Endodermal cell (in vitro differentiated cells): ENCODE data around the gene YEATS2. TPM values are rescaled to one million over a fixed set of nuclear protein-coding genes. Genes with fewer than 3 reads are reported as not detected.

Experiments
- DNase-seq: peaks from one replicate; pipeline ENCODE4 v3.0.0-alpha.2; 2017
- H3K27ac ChIP-seq: 2 replicates; pipeline ENCODE4 v1.5.1; 2013; ENCODE audit warnings: mild to moderate bottlenecking, low read depth, low read length, moderate library complexity
- H3K27me3 ChIP-seq: 2 replicates; pipeline ENCODE4 v1.6.1; 2013; ENCODE audit warnings: mild to moderate bottlenecking, low read length, moderate library complexity; ENCODE audit not compliant: insufficient read depth, control insufficient read depth, poor library complexity, severe bottlenecking
- H3K36me3 ChIP-seq: 2 replicates; pipeline ENCODE4 v1.7.0; 2013; ENCODE audit warnings: mild to moderate bottlenecking, low read length, moderate library complexity; ENCODE audit not compliant: control insufficient read depth, insufficient read depth
- H3K4me1 ChIP-seq: one replicate; pipeline ENCODE4 v1.7.0; 2013; ENCODE audit warnings: low read length; ENCODE audit not compliant: control insufficient read depth, insufficient read depth
- H3K4me3 ChIP-seq: 2 replicates; pipeline ENCODE4 v1.5.1; 2013; ENCODE audit warnings: mild to moderate bottlenecking, low read length, moderate library complexity
- H3K9ac ChIP-seq: 2 replicates; pipeline ENCODE4 v1.6.1; 2013; ENCODE audit warnings: mild to moderate bottlenecking, low read length, moderate library complexity; ENCODE audit not compliant: poor library complexity, severe bottlenecking; ENCODE audit errors: extremely low read depth
- H3K9me3 ChIP-seq: 2 replicates; pipeline ENCODE4 v1.6.1; 2013; ENCODE audit warnings: mild to moderate bottlenecking, low read length, moderate library complexity; ENCODE audit not compliant: control insufficient read depth
- H3K27ac Mint-ChIP-seq: 2 replicates; pipeline ENCODE4 v1.8.0; 2020; ENCODE audit warnings: mixed read lengths
- H3K27me3 Mint-ChIP-seq: 2 replicates; pipeline ENCODE4 v1.8.0; 2021; ENCODE audit warnings: mild to moderate bottlenecking, mixed read lengths; ENCODE audit not compliant: insufficient read depth
- H3K36me3 Mint-ChIP-seq: 2 replicates; pipeline ENCODE4 v1.8.0; 2020; ENCODE audit warnings: low read depth, mixed read lengths
- H3K4me1 Mint-ChIP-seq: 2 replicates; pipeline ENCODE4 v1.8.0; 2020; ENCODE audit warnings: mixed read lengths
- H3K4me3 Mint-ChIP-seq: 2 replicates; pipeline ENCODE4 v1.8.0; 2020; ENCODE audit warnings: mild to moderate bottlenecking, moderate library complexity, mixed read lengths
- H3K9me3 Mint-ChIP-seq: 2 replicates; pipeline ENCODE4 v1.8.0; 2020; ENCODE audit warnings: mild to moderate bottlenecking, mixed read lengths
- WGBS, 2 experiments: methylation state at CpG; one replicate each; pipeline versions ENCODE4 v1.1.5 to v1.1.7; 2013; ENCODE audit warnings: missing lambda C conversion rate in 2 of 2, mixed read lengths in 1 of 2; ENCODE audit not compliant: insufficient coverage in 1 of 2, insufficient read length in 1 of 2; 5-methylcytosine and 5-hydroxymethylcytosine counted together
- total RNA-seq, 2 donors: library from RNA; stranded (reverse); fragmentation: NEBNext Ultra II Directional in 1 of 2; extraction: Animal tissue kit (Norgen Biotek cat#: 25700) in 1 of 2; gene quantifications; 2 replicates in 1 of 2; 3 replicates in 1 of 2; pipeline ENCODE4 v1.2.1, GENCODE V29; 2021
- TF ChIP-seq, protein P1 (sequence below): fragments of 200-600 bp; sonication (generic); conservative IDR thresholded peaks from 2 replicates; pipeline ENCODE4 v1.5.0; 2021; ENCODE audit warnings: antibody characterized with exemption, mild to moderate bottlenecking

Gene YEATS2
- total RNA-seq, 2 donors from 2014 or later: 53.4 to 55.8 TPM

DNA sequence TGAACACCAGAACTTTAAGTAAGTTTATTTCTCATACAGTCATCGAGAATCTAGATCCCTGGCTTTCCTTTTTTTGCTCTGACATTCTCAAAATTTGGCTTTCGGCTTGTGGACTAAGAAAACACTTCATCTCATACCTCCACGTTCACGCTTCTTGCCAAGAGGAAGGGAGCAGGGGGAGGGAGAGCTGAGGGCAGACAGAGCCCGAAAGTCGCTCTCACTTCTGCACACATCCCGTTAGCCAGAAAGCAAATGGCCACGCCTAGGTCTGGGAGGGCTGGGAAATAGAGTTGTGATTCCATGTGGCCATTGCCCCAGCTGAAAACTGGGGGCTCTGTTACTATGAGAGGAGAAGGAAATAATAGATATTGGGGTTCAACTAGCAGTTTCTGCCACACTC, 70.5 kb downstream of the YEATS2 start:
- Histone ChIP-seq H3K27me3 (no peaks in the 10 kb centered on the region), H3K9ac (no peak overlapping the region), H3K4me3 (no peak overlapping the region), H3K36me3 (peaks cover 61% of the 10 kb centered on the region), H3K9me3 (peaks cover 8% of the 10 kb centered on the region), H3K4me1 (peaks cover 5% of the 10 kb centered on the region), H3K27ac (no peak overlapping the region)
- TF ChIP-seq, protein P1, sequence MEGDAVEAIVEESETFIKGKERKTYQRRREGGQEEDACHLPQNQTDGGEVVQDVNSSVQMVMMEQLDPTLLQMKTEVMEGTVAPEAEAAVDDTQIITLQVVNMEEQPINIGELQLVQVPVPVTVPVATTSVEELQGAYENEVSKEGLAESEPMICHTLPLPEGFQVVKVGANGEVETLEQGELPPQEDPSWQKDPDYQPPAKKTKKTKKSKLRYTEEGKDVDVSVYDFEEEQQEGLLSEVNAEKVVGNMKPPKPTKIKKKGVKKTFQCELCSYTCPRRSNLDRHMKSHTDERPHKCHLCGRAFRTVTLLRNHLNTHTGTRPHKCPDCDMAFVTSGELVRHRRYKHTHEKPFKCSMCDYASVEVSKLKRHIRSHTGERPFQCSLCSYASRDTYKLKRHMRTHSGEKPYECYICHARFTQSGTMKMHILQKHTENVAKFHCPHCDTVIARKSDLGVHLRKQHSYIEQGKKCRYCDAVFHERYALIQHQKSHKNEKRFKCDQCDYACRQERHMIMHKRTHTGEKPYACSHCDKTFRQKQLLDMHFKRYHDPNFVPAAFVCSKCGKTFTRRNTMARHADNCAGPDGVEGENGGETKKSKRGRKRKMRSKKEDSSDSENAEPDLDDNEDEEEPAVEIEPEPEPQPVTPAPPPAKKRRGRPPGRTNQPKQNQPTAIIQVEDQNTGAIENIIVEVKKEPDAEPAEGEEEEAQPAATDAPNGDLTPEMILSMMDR: no peak
- no peak for DNase-seq
- H3K4me1 Mint-ChIP-seq: peaks cover 19% of the 10 kb centered on the region
- no peak overlapping the region for H3K4me3 Mint-ChIP-seq
- WGBS, 2 experiments: 93 to 100% methylated on average over 6 to 8 of the region's 8 CpGs
- no peaks in the 10 kb centered on the region for H3K9me3 Mint-ChIP-seq
- H3K36me3 Mint-ChIP-seq: peaks cover 51% of the 10 kb centered on the region
- no peaks in the 10 kb centered on the region for H3K27me3 Mint-ChIP-seq
- no peak overlapping the region for H3K27ac Mint-ChIP-seq

DNA sequence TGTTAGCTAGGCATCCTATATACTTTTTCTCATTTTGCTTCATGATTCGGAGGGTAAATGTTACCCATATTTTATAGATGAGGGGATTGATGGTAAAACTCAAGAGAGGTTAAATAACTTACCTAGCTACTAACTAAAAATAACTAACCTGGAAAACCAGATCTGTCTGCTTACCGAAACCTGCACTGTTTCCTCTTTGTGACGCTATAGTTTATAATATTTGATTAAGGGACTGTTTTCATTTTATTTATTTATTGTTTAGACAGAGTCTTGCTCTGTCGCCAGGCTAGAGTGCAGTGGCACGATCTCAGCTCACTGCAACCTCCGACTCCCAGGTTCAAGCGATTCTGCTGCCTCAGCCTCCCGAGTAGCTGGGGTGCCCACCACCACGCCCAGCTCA, 71.9 kb downstream of the YEATS2 start:
- DNase-seq: no peak
- Histone ChIP-seq H3K9me3 (peaks cover 19% of the 10 kb centered on the region), H3K36me3 (peaks cover 64% of the 10 kb centered on the region), H3K9ac (no peak overlapping the region), H3K27ac (no peak overlapping the region), H3K4me3 (no peak overlapping the region), H3K4me1 (peaks cover 5% of the 10 kb centered on the region), H3K27me3 (no peaks in the 10 kb centered on the region)
- Mint-ChIP-seq H3K27ac (peak overlapping the region; percentile 12), H3K36me3 (peaks cover 58% of the 10 kb centered on the region), H3K27me3 (no peaks in the 10 kb centered on the region), H3K4me1 (peaks cover 19% of the 10 kb centered on the region), H3K4me3 (no peak overlapping the region), H3K9me3 (peaks cover 5% of the 10 kb centered on the region)
- TF ChIP-seq, protein P1: no peak
- 96 to 98% methylated on average over 7 to 8 of the region's 9 CpGs for WGBS, 2 experiments

DNA sequence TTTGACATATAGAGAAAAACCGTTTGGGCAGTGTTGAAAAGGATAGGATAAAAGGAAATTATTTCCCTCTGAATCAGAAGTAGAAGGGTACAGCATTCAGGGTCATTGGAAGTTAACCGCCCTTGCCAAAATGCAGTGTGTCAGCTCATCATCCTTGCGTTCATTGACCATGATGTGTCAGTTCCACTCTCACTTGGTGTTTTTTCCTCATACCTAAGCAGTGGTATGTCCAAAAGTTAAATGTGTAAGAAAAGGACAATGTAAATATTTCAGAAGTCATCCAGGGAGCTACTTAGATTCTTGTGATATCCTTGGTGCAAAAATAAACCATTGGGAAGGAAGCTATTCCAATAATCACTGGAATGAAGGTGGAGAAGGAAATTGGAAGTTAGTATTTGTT, 77.0 kb downstream of the YEATS2 start:
- Mint-ChIP-seq H3K36me3 (peaks cover 75% of the 10 kb centered on the region), H3K9me3 (peaks cover 5% of the 10 kb centered on the region)
- 89 to 91% methylated on average over 3 of the region's 3 CpGs for whole genome bisulfite sequencing, 2 experiments

More for the DNA sequence above, 77.0 kb downstream of the YEATS2 start:
- Histone ChIP-seq H3K27me3 (no peaks in the 10 kb centered on the region), H3K4me1 (no peaks in the 10 kb centered on the region), H3K4me3 (no peak overlapping the region), H3K9me3 (peaks cover 19% of the 10 kb centered on the region), H3K9ac (no peak overlapping the region), H3K27ac (no peak overlapping the region), H3K36me3 (peaks cover 79% of the 10 kb centered on the region)
- no peak for DNase-seq
- Mint-ChIP-seq H3K27ac (no peak overlapping the region), H3K27me3 (no peaks in the 10 kb centered on the region), H3K4me3 (no peak overlapping the region), H3K4me1 (no peaks in the 10 kb centered on the region)
- TF ChIP-seq, protein P1: no peak
